ENCODE measurements around the gene SH2D1A. TPM values are rescaled to one million over a fixed set of nuclear protein-coding genes. Genes with fewer than 3 reads are reported as not detected.

Gene SH2D1A
- total and polyA plus RNA-seq, 2 donors (not counting 1 experiment from before 2014, with no cell fraction given), result 0.08 TPM; not detected in 1

DNA sequence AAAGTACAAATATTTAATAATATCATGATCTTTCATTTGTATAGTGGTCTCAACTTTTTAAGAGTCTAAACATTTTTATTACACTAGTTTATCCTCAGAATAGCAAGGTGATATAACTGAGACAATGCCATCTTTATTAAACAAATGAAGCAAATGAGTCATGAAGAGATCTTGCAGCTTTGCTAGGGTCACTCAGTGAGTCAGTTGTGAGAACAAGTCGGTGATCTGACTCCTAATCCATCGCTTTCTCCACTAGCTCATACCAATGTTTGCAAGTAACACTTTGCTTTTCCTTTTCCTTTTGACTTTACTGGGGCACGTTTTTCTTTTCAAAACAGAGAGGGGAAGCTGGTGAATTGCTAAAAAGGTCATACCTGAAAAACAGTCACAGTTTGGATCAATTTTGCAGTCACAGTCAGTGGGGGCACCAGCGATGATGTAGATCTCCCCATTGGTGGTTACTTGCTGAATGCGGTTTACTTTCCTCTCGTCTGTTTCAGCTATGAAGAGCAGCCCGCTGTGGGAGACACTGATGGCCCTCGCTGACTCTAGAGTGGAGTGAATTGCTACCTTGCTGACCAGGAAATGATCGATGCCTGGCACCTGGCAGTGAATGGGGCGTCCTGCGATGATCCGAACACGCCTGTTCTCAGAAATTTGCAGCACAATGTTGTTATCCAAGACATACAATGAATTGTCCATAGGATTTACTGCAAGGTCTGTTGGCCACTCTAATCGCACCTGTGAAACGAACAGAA lies 75.7 kb downstream of the SH2D1A start:
- no peak for DNase-seq (ENCODE audit: low read depth in 2 of 2)

More for the DNA sequence above, 75.7 kb downstream of the SH2D1A start:
- Histone ChIP-seq H4K20me1 (ENCODE audit: control insufficient read depth, extremely low read depth, insufficient read depth, low read length) (no peaks in the 10 kb centered on the region), H3K27ac (ENCODE audit: insufficient read depth, low read length) (no peak overlapping the region), H3K36me3 (ENCODE audit: control insufficient read depth, insufficient read depth, low read length) (no peaks in the 10 kb centered on the region), H3K4me3 (replicated peaks in 1 of 4; ENCODE audit: control extremely low read depth in 1 of 4, insufficient read depth in 1 of 4, low read depth in 3 of 4, low read length in 4 of 4) (no peak overlapping the region), H3K79me2 (ENCODE audit: control insufficient read depth, insufficient read depth, low read length) (no peaks in the 10 kb centered on the region), H3K27me3 (ENCODE audit: control insufficient read depth, insufficient read depth, low read length) (no peaks in the 10 kb centered on the region), H3K9ac (ENCODE audit: insufficient read depth, low read length) (no peak overlapping the region), H2AFZ (ENCODE audit: low read length) (no peak overlapping the region), H3K9me3 (ENCODE audit: control insufficient read depth, insufficient read depth, low read depth, low read length) (no peaks in the 10 kb centered on the region), H3K4me2 (ENCODE audit: extremely low read depth, insufficient read depth, low read length) (no peak overlapping the region), H3K4me1 (ENCODE audit: control insufficient read depth, extremely low read depth, insufficient read depth, low read length) (no peaks in the 10 kb centered on the region)
- no peak for TF ChIP-seq EZH2 (IDR thresholded peaks at IDR 0.05; ENCODE audit: low read length, missing control alignments)
- TF ChIP-seq, protein P1, sequence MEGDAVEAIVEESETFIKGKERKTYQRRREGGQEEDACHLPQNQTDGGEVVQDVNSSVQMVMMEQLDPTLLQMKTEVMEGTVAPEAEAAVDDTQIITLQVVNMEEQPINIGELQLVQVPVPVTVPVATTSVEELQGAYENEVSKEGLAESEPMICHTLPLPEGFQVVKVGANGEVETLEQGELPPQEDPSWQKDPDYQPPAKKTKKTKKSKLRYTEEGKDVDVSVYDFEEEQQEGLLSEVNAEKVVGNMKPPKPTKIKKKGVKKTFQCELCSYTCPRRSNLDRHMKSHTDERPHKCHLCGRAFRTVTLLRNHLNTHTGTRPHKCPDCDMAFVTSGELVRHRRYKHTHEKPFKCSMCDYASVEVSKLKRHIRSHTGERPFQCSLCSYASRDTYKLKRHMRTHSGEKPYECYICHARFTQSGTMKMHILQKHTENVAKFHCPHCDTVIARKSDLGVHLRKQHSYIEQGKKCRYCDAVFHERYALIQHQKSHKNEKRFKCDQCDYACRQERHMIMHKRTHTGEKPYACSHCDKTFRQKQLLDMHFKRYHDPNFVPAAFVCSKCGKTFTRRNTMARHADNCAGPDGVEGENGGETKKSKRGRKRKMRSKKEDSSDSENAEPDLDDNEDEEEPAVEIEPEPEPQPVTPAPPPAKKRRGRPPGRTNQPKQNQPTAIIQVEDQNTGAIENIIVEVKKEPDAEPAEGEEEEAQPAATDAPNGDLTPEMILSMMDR (conservative IDR thresholded peaks at IDR 0.05 in 1 of 2, IDR thresholded peaks at IDR 0.05 in 1 of 2; ENCODE audit: low read depth in 1 of 2, low read length in 2 of 2), result no peak

Other genes starting within 250 kb of the SH2D1A start
- not detected in 2 replicates for gene TEX13D, start 13.9 kb upstream of the SH2D1A start, total RNA-seq
- gene TEX13D, start 13.9 kb upstream of the SH2D1A start, polyA plus RNA-seq, result not detected in 2 replicates